KG1 (cell line): Measurements from ENCODE around the gene C1orf35.

ENCODE experiments used
- DNase-seq: peaks from one replicate; lab custom pipeline; 2025; lab: John Stamatoyannopoulos, UW

Gene C1orf35

GRCh38 chr1:228063251-228064191 lies 39.6 kb downstream of the C1orf35 start:
- no peak for DNase-seq

GRCh38 chr1:228062812-228063211 lies 40.3 kb downstream of the C1orf35 start:
- no peak for DNase-seq

GRCh38 chr1:228062085-228062791 lies 40.9 kb downstream of the C1orf35 start:
- DNase-seq: no peak

GRCh38 chr1:228061411-228062084 lies 41.6 kb downstream of the C1orf35 start:
- no peak for DNase-seq

GRCh38 chr1:228060458-228061190 lies 42.5 kb downstream of the C1orf35 start:
- no peak for DNase-seq

GRCh38 chr1:228059634-228060457 lies 43.3 kb downstream of the C1orf35 start:
- no peak for DNase-seq

GRCh38 chr1:228058949-228059633 lies 44.0 kb downstream of the C1orf35 start:
- no peak for DNase-seq

GRCh38 chr1:228058172-228058948 lies 44.8 kb downstream of the C1orf35 start:
- no peak for DNase-seq
